HepG2 (cell line): ENCODE results near the gene ASAP2. TPM values are rescaled to one million over a fixed set of nuclear protein-coding genes. Genes with fewer than 3 reads are reported as not detected.

Experiments used
- ARID5B ChIP-seq: IDR thresholded peaks from 2 replicates; pipeline ENCODE4 v1.4.0; 2020; ENCODE audit warnings: mild to moderate bottlenecking, missing genetic modification reagents
- ARNTL ChIP-seq: sonication (generic); formaldehyde crosslinking; IDR thresholded peaks from 2 replicates; pipeline ENCODE4 v1.4.0; 2020; ENCODE audit warnings: mild to moderate bottlenecking, missing genetic modification reagents
- BCL6 ChIP-seq: IDR thresholded peaks from 2 replicates; pipeline ENCODE4 v1.6.1; 2016; ENCODE audit warnings: missing genetic modification reagents, missing compliant biosample characterization
- EP300 ChIP-seq, 3 experiments: sonication (generic) in 1 of 3; formaldehyde crosslinking in 1 of 3; IDR thresholded peaks; 2 replicates each; pipeline versions ENCODE4 v1.5.1 to v1.6.1; 2011 to 2020; ENCODE audit warnings: low read depth in 2 of 3, low read length in 2 of 3, borderline replicate concordance in 1 of 3, improper control_type of control experiment in 1 of 3, mild to moderate bottlenecking in 1 of 3, missing genetic modification reagents in 1 of 3, moderate library complexity in 1 of 3
- FOXP1 ChIP-seq, 2 experiments: fragments of 450-650 bp in 1 of 2; IDR thresholded peaks; 2 replicates each; pipeline ENCODE4 v1.6.1; 2017 to 2018; ENCODE audit warnings: antibody characterized with exemption in 1 of 2
- MEIS2 ChIP-seq: sonication (generic); formaldehyde crosslinking; IDR thresholded peaks from 2 replicates; pipeline ENCODE4 v1.9.0; 2021; ENCODE audit warnings: mild to moderate bottlenecking, missing genetic modification reagents
- NCOA2 ChIP-seq: sonication (generic); formaldehyde crosslinking; IDR thresholded peaks from 2 replicates; pipeline ENCODE4 v1.8.0; 2022; ENCODE audit warnings: inconsistent platforms
- NR2F1 ChIP-seq, 2 experiments: fragments of 450-650 bp in 1 of 2; formaldehyde crosslinking in 1 of 2; IDR thresholded peaks; 2 replicates each; pipeline versions ENCODE4 v1.5.0 to v1.6.1; 2016 to 2020; ENCODE audit warnings: mild to moderate bottlenecking in 1 of 2, missing compliant biosample characterization in 1 of 2, missing genetic modification reagents in 1 of 2, moderate library complexity in 1 of 2
- NR2F6 ChIP-seq, 2 experiments: IDR thresholded peaks; 2 replicates each; pipeline ENCODE4 v1.6.1; 2016; ENCODE audit warnings: antibody characterized with exemption in 1 of 2, mild to moderate bottlenecking in 1 of 2
- SAP130 ChIP-seq: IDR thresholded peaks from 2 replicates; pipeline ENCODE4 v1.6.1; 2016; ENCODE audit warnings: low read depth
- SRY ChIP-seq: sonication (generic); formaldehyde crosslinking; IDR thresholded peaks from 2 replicates; pipeline ENCODE4 v1.8.0; 2022; ENCODE audit warnings: mild to moderate bottlenecking, missing genetic modification reagents
- ZBTB38 ChIP-seq: sonication (generic); formaldehyde crosslinking; IDR thresholded peaks from 2 replicates; pipeline ENCODE4 v1.5.1; 2020; ENCODE audit warnings: mild to moderate bottlenecking, missing genetic modification reagents
- ZNF280B ChIP-seq: sonication (generic); formaldehyde crosslinking; IDR thresholded peaks from 2 replicates; pipeline ENCODE4 v1.5.0; 2020; ENCODE audit warnings: missing genetic modification reagents, mild to moderate bottlenecking, borderline replicate concordance
- ZNF691 ChIP-seq: sonication (generic); formaldehyde crosslinking; IDR thresholded peaks from 2 replicates; pipeline ENCODE4 v1.4.0; 2020; ENCODE audit warnings: missing genetic modification reagents, low read depth, mild to moderate bottlenecking, borderline replicate concordance
- polyA plus RNA-seq, 8 experiments: library from polyadenylated mRNA; depleted of rRNA in 3 of 8; stranded (reverse) in 7 of 8; unstranded in 1 of 8; fragments of >200 nt; fragmentation: Illumina TruSeq in 4 of 8; extraction: Trizol in 4 of 8; gene quantifications; 2 replicates each; pipeline versions ENCODE4 v1.2.1 to v1.2.3, GENCODE V29; 2011 to 2016; ENCODE audit warnings: low read depth in 4 of 8, missing spikeins in 1 of 8, mixed read lengths in 1 of 8; ENCODE audit not compliant: insufficient read depth in 1 of 8
- total RNA-seq, 5 experiments: library from RNA; depleted of rRNA; stranded (reverse); fragments of >200 nt; fragmentation: Illumina TruSeq; extraction: Trizol; gene quantifications; 2 replicates each; pipeline ENCODE4 v1.2.3, GENCODE V29; 2016; ENCODE audit warnings: low read depth in 1 of 5

ASAP2 gene
- total and polyA plus RNA-seq, 2 of the 13 experiments (the other 11 are each of a cell fraction or from before 2014, with no cell fraction given), result 7.3 to 22.3 TPM

- peak; percentile 77 for TF ChIP-seq ARID5B (CRISPR knock-in tag)
- TF ChIP-seq ARNTL (CRISPR knock-in tag), result 0 out of 2 replicates have a peak, but pooled peaks have one; percentile 31
- peak; percentile 72 to 75 for TF ChIP-seq NR2F1 (CRISPR knock-in tag; IDR thresholded peaks at IDR 0.05)
- peak in 1 of 2 experiments; percentile 20; a peak in 1 of 4 replicates for TF ChIP-seq EP300 (IDR thresholded peaks at IDR 0.05; ENCODE audit: low read depth in 2 of 2, low read length in 2 of 2)
- TF ChIP-seq EP300 (CRISPR knock-in tag; IDR thresholded peaks at IDR 0.05; ENCODE audit: borderline replicate concordance), result no peak
- TF ChIP-seq ZBTB38 (CRISPR knock-in tag), result peak; percentile 37; the same call in 1 of the 2 replicates
- no peak for TF ChIP-seq ZNF280B (CRISPR knock-in tag)
- TF ChIP-seq NR2F6 (IDR thresholded peaks at IDR 0.05), result peak; percentile 69
- peak; percentile 90 for TF ChIP-seq NR2F6 (CRISPR knock-in tag; IDR thresholded peaks at IDR 0.05)
- peak; percentile 22; the same call in 1 of the 2 replicates for TF ChIP-seq NCOA2 (CRISPR knock-in tag)
- peak; percentile 88 for TF ChIP-seq BCL6 (CRISPR knock-in tag)
- peak; percentile 76 for TF ChIP-seq SAP130
- no peak for TF ChIP-seq SRY (CRISPR knock-in tag)
- no peak for TF ChIP-seq MEIS2 (CRISPR knock-in tag)
- TF ChIP-seq ZNF691, result 0 out of 2 replicates have a peak, but pooled peaks have one; percentile 19
- TF ChIP-seq FOXP1 (IDR thresholded peaks at IDR 0.05), result no peak
- TF ChIP-seq FOXP1 (CRISPR knock-in tag; IDR thresholded peaks at IDR 0.05), result 0 out of 2 replicates have a peak, but pooled peaks have one; percentile 13
Observed at GRCh38 chr2:9247786-9248185, 41.2 kb downstream of the ASAP2 start (continued).
